Esophagus squamous epithelium (tissue), 5 donors: Measurements from ENCODE around the gene ZMAT5. TPM values are rescaled to one million over a fixed set of nuclear protein-coding genes. Genes with fewer than 3 reads are reported as not detected.

Experiments
- DNase-seq: peaks from one replicate; lab custom pipeline; 2025; lab: John Stamatoyannopoulos, UW
- H3K27ac ChIP-seq, 4 donors: fragments of 200-600 bp; sonication (generic); one replicate each; pipeline ENCODE4 v1.5.1; 2016 to 2019; ENCODE audit warnings: mild to moderate bottlenecking in 1 of 4
- H3K27me3 ChIP-seq, 4 donors: fragments of 200-600 bp; sonication (generic); 1 replicate in 3 of 4; 2 replicates in 1 of 4; pipeline versions ENCODE4 v1.5.1 to v1.6.0; 2017 to 2021; ENCODE audit warnings: antibody characterized with exemption in 1 of 4
- H3K36me3 ChIP-seq, 3 donors: fragments of 200-600 bp; sonication (generic); one replicate each; pipeline ENCODE4 v1.5.1; 2016 to 2019
- H3K4me1 ChIP-seq, 3 donors: fragments of 200-600 bp; sonication (generic); one replicate each; pipeline ENCODE4 v1.5.1; 2017 to 2019
- H3K4me3 ChIP-seq, 4 donors: fragments of 200-600 bp; sonication (generic); 1 replicate in 3 of 4; 2 replicates in 1 of 4; pipeline ENCODE4 v1.5.1; 2016 to 2019; ENCODE audit warnings: mild to moderate bottlenecking in 2 of 4, moderate library complexity in 1 of 4
- H3K9me3 ChIP-seq, 3 donors: fragments of 200-600 bp; sonication (generic); one replicate each; pipeline ENCODE4 v1.5.1; 2016 to 2019
- POLR2A ChIP-seq, 4 donors: fragments of 450-650 bp; IDR thresholded peaks; one replicate each; pipeline ENCODE4 v1.6.1; 2017; ENCODE audit warnings: antibody characterized with exemption in 4 of 4, mild to moderate bottlenecking in 4 of 4, moderate library complexity in 3 of 4
- WGBS, 2 donors: methylation state at CpG; one replicate each; pipeline ENCODE4 v1.1.5; 2018; 5-methylcytosine and 5-hydroxymethylcytosine counted together
- intact Hi-C: fragments of 100-400 bp; cut with DNase I; formaldehyde crosslinking; loops from one replicate; pipeline ENCODE4 v1.15.0; 2022
- total RNA-seq, 4 donors: library from RNA; depleted of rRNA; stranded (reverse); fragments of >200 nt; gene quantifications; one replicate each; pipeline ENCODE4 v1.1.0, GENCODE V29; 2016
- TF ChIP-seq, protein P1 (sequence below), 6 experiments: fragments of 450-650 bp in 4 of 6; fragments of 200-600 bp in 2 of 6; sonication (generic) in 2 of 6; IDR thresholded peaks; one replicate each; pipeline ENCODE4 v1.5.1; 2016 to 2019; ENCODE audit warnings: antibody characterized with exemption in 6 of 6, mild to moderate bottlenecking in 4 of 6, moderate library complexity in 4 of 6
- donor health status: DM: yes; HTN: yes; CAD: no.

Gene ZMAT5
- total RNA-seq, 4 donors from 2014 or later: 10.1 to 43.8 (median 18.1) TPM

GRCh38 chr22:29715705-29716104 lies 51.1 kb downstream of the ZMAT5 start:
- 43 to 74% methylated on average over 2 to 3 of the region's 5 CpGs for WGBS, 2 donors
- Histone ChIP-seq H3K27ac (no peak overlapping the region), H3K4me3 (no peak overlapping the region), H3K4me1 (peaks cover 0 to 12% (median 11%) of the 10 kb centered on the region in 3 donors), H3K27me3 (peaks cover 3 to 97% (median 7%) of the 10 kb centered on the region in 4 donors), H3K9me3 (no peaks in the 10 kb centered on the region), H3K36me3 (no peaks in the 10 kb centered on the region)
- TF ChIP-seq, protein P1, sequence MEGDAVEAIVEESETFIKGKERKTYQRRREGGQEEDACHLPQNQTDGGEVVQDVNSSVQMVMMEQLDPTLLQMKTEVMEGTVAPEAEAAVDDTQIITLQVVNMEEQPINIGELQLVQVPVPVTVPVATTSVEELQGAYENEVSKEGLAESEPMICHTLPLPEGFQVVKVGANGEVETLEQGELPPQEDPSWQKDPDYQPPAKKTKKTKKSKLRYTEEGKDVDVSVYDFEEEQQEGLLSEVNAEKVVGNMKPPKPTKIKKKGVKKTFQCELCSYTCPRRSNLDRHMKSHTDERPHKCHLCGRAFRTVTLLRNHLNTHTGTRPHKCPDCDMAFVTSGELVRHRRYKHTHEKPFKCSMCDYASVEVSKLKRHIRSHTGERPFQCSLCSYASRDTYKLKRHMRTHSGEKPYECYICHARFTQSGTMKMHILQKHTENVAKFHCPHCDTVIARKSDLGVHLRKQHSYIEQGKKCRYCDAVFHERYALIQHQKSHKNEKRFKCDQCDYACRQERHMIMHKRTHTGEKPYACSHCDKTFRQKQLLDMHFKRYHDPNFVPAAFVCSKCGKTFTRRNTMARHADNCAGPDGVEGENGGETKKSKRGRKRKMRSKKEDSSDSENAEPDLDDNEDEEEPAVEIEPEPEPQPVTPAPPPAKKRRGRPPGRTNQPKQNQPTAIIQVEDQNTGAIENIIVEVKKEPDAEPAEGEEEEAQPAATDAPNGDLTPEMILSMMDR (IDR thresholded peaks at IDR 0.05): no peak
- no peak for TF ChIP-seq POLR2A (IDR thresholded peaks at IDR 0.05)
- intact Hi-C loops: no loop called here
- no peak for DNase-seq

- intact Hi-C loops: no loop called here
- Histone ChIP-seq H3K4me3 (no peak overlapping the region), H3K27me3 (peaks cover 1 to 97% (median 6%) of the 10 kb centered on the region in 4 donors), H3K27ac (no peak overlapping the region), H3K9me3 (no peaks in the 10 kb centered on the region), H3K4me1 (peaks cover 0 to 8% (median 7%) of the 10 kb centered on the region in 3 donors), H3K36me3 (no peaks in the 10 kb centered on the region)
- TF ChIP-seq POLR2A (IDR thresholded peaks at IDR 0.05): no peak
- TF ChIP-seq, protein P1 (IDR thresholded peaks at IDR 0.05): no peak
- DNase-seq: no peak
- WGBS, 2 donors: 54% methylated on average over 11 of the region's 13 CpGs; no CpG with 5 or more reads in 1 of the 2 donors
Measured at GRCh38 chr22:29715240-29715639, 51.6 kb downstream of the ZMAT5 start.

- no peak for TF ChIP-seq POLR2A (IDR thresholded peaks at IDR 0.05)
- TF ChIP-seq, protein P1 (IDR thresholded peaks at IDR 0.05): no peak
- H3K9me3 ChIP-seq: no peaks in the 10 kb centered on the region
- H3K27me3 ChIP-seq: peaks cover 0 to 97% (median 0%) of the 10 kb centered on the region in 4 donors
- WGBS, 2 donors: 51 to 60% methylated on average over 2 to 8 of the region's 8 CpGs
- H3K4me1 ChIP-seq: no peaks in the 10 kb centered on the region
- no peaks in the 10 kb centered on the region for H3K36me3 ChIP-seq
- intact Hi-C loops: no loop called here
- no peak for DNase-seq
- no peak overlapping the region for H3K27ac ChIP-seq
- no peak overlapping the region for H3K4me3 ChIP-seq
Measured at GRCh38 chr22:29713156-29713727, 53.6 kb downstream of the ZMAT5 start.

GRCh38 chr22:29712119-29712518 lies 54.7 kb downstream of the ZMAT5 start:
- Histone ChIP-seq H3K4me3 (no peak overlapping the region), H3K27ac (no peak overlapping the region), H3K4me1 (no peaks in the 10 kb centered on the region), H3K36me3 (no peaks in the 10 kb centered on the region), H3K9me3 (no peaks in the 10 kb centered on the region), H3K27me3 (peaks cover 0 to 97% (median 0%) of the 10 kb centered on the region in 4 donors)
- DNase-seq: no peak
- intact Hi-C loops: no loop called here
- TF ChIP-seq, protein P1 (IDR thresholded peaks at IDR 0.05): no peak
- 64 to 77% methylated on average over 2 of the region's 2 CpGs for WGBS, 2 donors

DNA sequence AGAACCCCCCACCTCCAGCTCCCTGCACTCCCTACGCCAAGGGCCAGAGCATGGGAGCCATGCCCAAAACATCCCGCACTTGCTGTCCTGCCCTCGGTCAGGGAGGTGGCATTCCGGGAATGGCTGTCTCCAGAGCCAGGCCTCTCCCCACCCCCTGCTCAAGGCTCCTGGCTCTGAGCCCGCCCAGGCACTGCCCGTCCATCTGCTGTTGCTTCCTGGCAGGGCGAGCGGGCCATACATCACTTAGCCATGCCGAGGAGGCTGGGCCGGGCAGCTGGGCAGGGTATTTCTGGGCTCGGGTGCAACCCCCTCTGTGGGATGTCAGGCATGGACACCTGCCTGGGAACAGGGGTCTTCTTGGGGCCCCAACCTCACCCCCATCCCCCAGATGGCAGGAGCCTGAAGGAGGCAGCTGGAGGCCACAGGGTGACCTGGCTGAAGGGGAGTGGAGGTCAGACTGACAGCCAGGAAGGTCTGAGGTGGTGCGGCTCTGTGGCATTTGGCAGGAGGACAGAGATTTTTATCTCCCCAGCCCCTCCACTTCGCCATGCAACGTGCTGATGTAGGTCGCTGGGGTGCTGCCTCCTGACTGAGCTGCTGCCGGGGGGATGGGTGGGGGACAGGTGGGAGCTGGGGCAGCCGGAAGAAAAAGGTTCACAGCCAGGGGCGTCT lies 55.7 kb downstream of the ZMAT5 start:
- no peaks in the 10 kb centered on the region for H3K36me3 ChIP-seq
- intact Hi-C loops: no loop called here
- TF ChIP-seq, protein P1 (IDR thresholded peaks at IDR 0.05): no peak
- TF ChIP-seq POLR2A (IDR thresholded peaks at IDR 0.05): no peak
- 58% methylated on average over 14 of the region's 18 CpGs; no CpG with 5 or more reads in 1 of the 2 donors for WGBS, 2 donors
- H3K4me1 ChIP-seq: no peaks in the 10 kb centered on the region
- H3K4me3 ChIP-seq: no peak overlapping the region
- H3K27ac ChIP-seq: no peak overlapping the region
- DNase-seq: no peak
- no peaks in the 10 kb centered on the region for H3K9me3 ChIP-seq
- H3K27me3 ChIP-seq: peaks cover 0 to 97% (median 0%) of the 10 kb centered on the region in 4 donors
